ENCODE measurements around the gene GRPEL1. TPM values are rescaled to one million over a fixed set of nuclear protein-coding genes. Genes with fewer than 3 reads are reported as not detected.

The GRPEL1 gene
- total and polyA plus RNA-seq, 10 of the 15 experiments (the other 5 are each of a cell fraction or from before 2014, with no cell fraction given): 30.8 to 119 (median 67.6) TPM

GRCh38 chr4:7077371-7077770 lies 9.5 kb upstream of the GRPEL1 start:
- CTCF ChIA-PET: interaction anchor here (0.7 to 1.0 kb wide), 3 partner anchors 10 to 35 kb away, joined by 3 to 4 read pairs (median 4); partner anchors contain the start of gene TADA2B

More at GRCh38 chr4:7077371-7077770, 9.5 kb upstream of the GRPEL1 start:
- H3K79me2 ChIP-seq (ENCODE audit: control insufficient read depth, insufficient read depth, low read length): no peaks in the 10 kb centered on the region
- ChIA-PET RAD21 (ENCODE audit: unreplicated experiment) (no interaction called here), POLR2A (interaction anchor here (0.8 kb wide), 1 partner anchor 8 kb away, joined by 3 read pairs; no protein-coding TSS in a partner anchor), SMC1A (ENCODE audit: uncharacterized antibody, unreplicated experiment) (no interaction called here)
- no peaks in the 10 kb centered on the region for H3K9me3 ChIP-seq (replicated peaks; ENCODE audit: control insufficient read depth, insufficient read depth, low read length)
- H2AFZ ChIP-seq (ENCODE audit: control insufficient read depth, low read depth, low read length): no peak overlapping the region
- WGBS (ENCODE audit: insufficient coverage, insufficient replicate concordance, low lambda C conversion rate, missing lambda C conversion rate): 58% methylated on average over 12 of the region's 12 CpGs
- no TSS peak for BruUV-seq (replicated peaks)
- H3K4me3 ChIP-seq: no peak overlapping the region
- FAIRE-seq (no peak), DNase-seq (ENCODE audit: low read depth, low spot score) (no peak), ATAC-seq (no peak)
- no peak overlapping the region for H3K4me2 ChIP-seq (ENCODE audit: control insufficient read depth, insufficient read depth)
- H4K20me1 ChIP-seq (ENCODE audit: control insufficient read depth, insufficient read depth): no peaks in the 10 kb centered on the region; the same call in 1 of the 2 replicates
- TF ChIP-seq CEBPZ (IDR thresholded peaks at IDR 0.05; ENCODE audit: low read depth, low read length) (no peak), E2F4 (IDR thresholded peaks at IDR 0.05; ENCODE audit: low read depth, low read length) (no peak), ZBTB11 (CRISPR knock-in tag; IDR thresholded peaks at IDR 0.05) (no peak), MYB (IDR thresholded peaks at IDR 0.05; ENCODE audit: borderline replicate concordance, low read depth, low read length) (no peak), ATF7 (IDR thresholded peaks at IDR 0.05; ENCODE audit: low read depth) (no peak), SMAD5 (IDR thresholded peaks at IDR 0.05; ENCODE audit: low read depth) (no peak), HDGF (IDR thresholded peaks at IDR 0.05) (no peak), SMAD1 (IDR thresholded peaks at IDR 0.05; ENCODE audit: low read depth, partially characterized antibody) (no peak), ZZZ3 (IDR thresholded peaks at IDR 0.05; ENCODE audit: control insufficient read depth, insufficient read length, low read depth) (no peak), ZNF207 (IDR thresholded peaks at IDR 0.05; ENCODE audit: borderline replicate concordance) (no peak), SREBF2 (IDR thresholded peaks at IDR 0.05; ENCODE audit: low read length) (no peak)
- no peak overlapping the region for H3K27ac ChIP-seq (ENCODE audit: control insufficient read depth, insufficient read depth)
- no peaks in the 10 kb centered on the region for H3K4me1 ChIP-seq (ENCODE audit: control insufficient read depth, insufficient read depth, low read length)
- intact Hi-C loops (cut with micrococcal nuclease; ENCODE audit: unreplicated experiment) (no loop called here), in situ Hi-C loops (cut with MboI) (no loop called here)
- no peaks in the 10 kb centered on the region for H3K27me3 ChIP-seq (replicated peaks in 1 of 2; ENCODE audit: control insufficient read depth in 2 of 2, insufficient read depth in 2 of 2, low read length in 1 of 2)
- H3K36me3 ChIP-seq (ENCODE audit: control insufficient read depth in 2 of 2, insufficient read depth in 2 of 2, low read length in 1 of 2): no peaks in the 10 kb centered on the region
- no peak overlapping the region for H3K9ac ChIP-seq (ENCODE audit: control insufficient read depth, insufficient read depth, low read length)
